Measurements from ENCODE around the gene IL21R.

The IL21R gene

GRCh38 chr16:27362570-27363245, 39.3 kb upstream of the IL21R start:
- TF ChIP-seq CTCF (IDR thresholded peaks at IDR 0.05; ENCODE audit: extremely low read depth, missing control alignments): no peak
- no peak for DNase-seq (ENCODE audit: low spot score)

GRCh38 chr16:27363246-27363632, 38.7 kb upstream of the IL21R start:
- TF ChIP-seq CTCF (IDR thresholded peaks at IDR 0.05; ENCODE audit: extremely low read depth, missing control alignments): no peak
- DNase-seq (ENCODE audit: low spot score): no peak

GRCh38 chr16:27363797-27364196, 38.2 kb upstream of the IL21R start:
- DNase-seq (ENCODE audit: low spot score): no peak
- TF ChIP-seq CTCF (IDR thresholded peaks at IDR 0.05; ENCODE audit: extremely low read depth, missing control alignments): no peak

DNA sequence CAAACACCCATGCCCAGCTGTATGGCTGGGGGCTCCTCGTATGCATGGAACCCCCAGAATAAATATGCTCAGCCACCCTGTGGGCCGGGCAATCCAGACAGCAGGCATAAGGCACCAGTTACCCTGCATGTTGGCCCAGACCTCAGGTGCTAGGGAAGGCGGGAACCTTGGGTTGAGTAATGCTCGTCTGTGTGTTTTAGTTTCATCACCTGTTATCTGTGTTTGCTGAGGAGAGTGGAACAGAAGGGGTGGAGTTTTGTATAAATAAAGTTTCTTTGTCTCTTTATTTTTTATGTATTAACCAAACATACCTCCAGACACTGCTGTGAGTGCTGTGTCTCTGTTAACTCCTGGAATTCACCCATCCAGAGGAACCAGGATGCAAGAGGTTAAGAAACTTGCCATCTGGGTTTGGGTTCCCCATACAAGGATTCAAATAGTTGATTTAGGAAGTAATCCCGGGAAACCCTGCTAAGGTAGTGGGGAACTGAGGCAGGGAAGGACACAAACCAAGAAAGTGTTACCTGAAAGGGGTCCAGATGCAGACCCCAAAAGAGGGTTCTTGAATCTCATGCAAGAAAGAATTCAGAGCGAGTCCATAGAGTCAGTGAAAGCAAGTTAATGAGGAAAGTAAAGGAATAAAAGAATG, 37.4 kb upstream of the IL21R start:
- DNase-seq (ENCODE audit: low spot score): no peak
- TF ChIP-seq CTCF (IDR thresholded peaks at IDR 0.05; ENCODE audit: extremely low read depth, missing control alignments): no peak

DNA sequence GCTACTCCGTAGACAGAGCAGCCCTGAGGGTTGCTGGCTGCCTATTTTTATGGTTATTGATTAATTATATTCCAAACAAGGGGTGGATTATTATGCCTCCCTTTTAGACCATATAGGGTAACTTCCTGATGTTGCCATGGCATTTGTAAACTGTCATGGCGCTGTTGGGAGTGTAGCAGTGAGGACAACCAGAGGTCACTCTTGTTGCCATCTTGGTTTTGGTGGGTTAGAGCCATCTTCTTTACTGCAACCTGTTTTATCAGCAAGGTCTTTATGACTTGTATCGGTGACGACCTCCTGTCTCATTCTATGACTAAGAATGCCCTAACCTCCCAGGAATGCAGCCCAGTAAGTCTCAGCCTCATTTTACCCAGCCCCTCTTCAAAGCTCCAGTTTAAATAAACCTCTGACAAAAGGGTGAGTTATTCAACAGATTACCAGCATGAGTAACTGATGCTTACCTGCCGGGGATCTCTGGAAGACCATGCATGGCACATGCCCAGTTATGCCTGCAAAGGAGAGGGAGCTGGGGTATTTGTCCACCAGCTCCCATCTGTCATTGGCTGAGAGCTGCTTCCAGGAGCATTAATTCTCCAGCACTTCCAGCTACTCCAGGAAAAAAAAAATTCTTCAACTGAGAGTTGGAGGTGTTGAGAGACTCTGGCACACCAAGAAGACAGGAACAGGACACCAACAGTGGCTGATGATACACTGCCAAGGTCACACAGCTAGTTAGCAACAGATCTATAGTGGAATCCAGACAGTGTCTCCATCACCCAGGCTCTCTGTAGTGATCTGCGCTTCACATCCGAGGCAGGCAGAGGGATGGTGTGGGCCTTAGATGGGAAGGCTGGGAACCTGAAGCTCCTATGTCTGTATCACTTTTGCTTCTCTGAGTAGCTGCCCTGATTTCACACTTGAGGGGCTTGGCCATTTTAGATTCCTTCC, 36.6 kb upstream of the IL21R start:
- no peak for DNase-seq (ENCODE audit: low spot score)
- TF ChIP-seq CTCF (IDR thresholded peaks at IDR 0.05; ENCODE audit: extremely low read depth, missing control alignments): no peak

DNA sequence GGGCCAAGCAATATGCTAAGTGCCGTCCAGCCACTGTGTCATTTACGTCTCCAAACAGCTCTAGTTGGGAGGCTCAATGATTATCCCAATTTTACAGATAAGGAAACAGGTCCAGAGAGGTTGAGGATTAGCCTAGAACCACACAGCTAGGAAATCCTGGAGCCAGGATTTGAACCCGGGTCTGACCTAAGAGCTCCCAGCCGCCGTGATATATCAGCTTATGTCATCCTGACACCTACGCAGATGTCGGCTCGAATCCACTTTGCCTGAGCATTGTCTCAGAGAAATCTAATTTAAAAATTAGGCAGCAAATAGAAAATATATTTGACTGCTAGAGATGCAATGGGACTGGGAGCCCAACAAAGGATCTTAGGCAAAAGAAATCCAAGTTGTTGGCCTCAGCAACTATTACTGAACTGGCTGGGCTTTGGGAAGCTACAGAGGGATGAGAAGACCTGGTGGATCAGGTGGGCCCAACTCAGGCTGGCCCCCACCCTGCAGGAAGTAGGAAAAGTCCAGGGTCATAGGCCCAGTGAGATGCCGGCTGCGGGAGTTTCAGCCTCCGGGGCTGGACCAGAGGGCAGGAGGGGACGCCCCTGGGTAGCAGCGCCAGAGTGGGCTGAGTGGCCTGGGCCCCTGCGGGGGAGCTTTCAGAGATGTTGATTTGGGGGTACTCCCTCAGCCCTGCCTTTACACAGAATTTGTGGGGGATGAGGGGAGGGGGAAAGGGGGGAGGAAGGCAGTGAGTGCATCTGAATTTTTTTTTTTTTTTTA, 35.1 kb upstream of the IL21R start:
- TF ChIP-seq CTCF (IDR thresholded peaks at IDR 0.05; ENCODE audit: extremely low read depth, missing control alignments): no peak
- DNase-seq (ENCODE audit: low spot score): peak; percentile 45
